SK-N-SH treated with all-trans-retinoic acid at 6 μM for 48 hours (cell line): ENCODE results near the gene STMP1.
A peak's percentile ranks its signal among the peaks of the same experiment; 100 is the strongest.

Source experiments
- ATAC-seq: fragments of 200-7000 bp; cut with Tn5 transposase; 3 replicates; pipeline ENCODE4 v1.9.1; 2020; ENCODE audit warnings: mild to moderate bottlenecking, moderate library complexity
- ARNTL ChIP-seq: fragments of 450-650 bp; formaldehyde crosslinking; IDR thresholded peaks from 2 replicates; pipeline ENCODE4 v1.5.0; 2020; ENCODE audit warnings: low read depth, mild to moderate bottlenecking, moderate library complexity, borderline replicate concordance
- BACH2 ChIP-seq: fragments of 250-450 bp; sonication (Bioruptor Pico); IDR thresholded peaks from 2 replicates; pipeline ENCODE4 v1.9.0; 2021; ENCODE audit warnings: mild to moderate bottlenecking, borderline replicate concordance
- CSDC2 ChIP-seq: fragments of 250-450 bp; sonication (Bioruptor Pico); IDR thresholded peaks from 2 replicates; pipeline ENCODE4 v1.5.0; 2020; ENCODE audit warnings: mild to moderate bottlenecking, moderate library complexity
- ESRRG ChIP-seq: fragments of 250-450 bp; sonication (Bioruptor Pico); IDR thresholded peaks from 2 replicates; pipeline ENCODE4 v1.6.1; 2021; ENCODE audit warnings: mild to moderate bottlenecking
- GLIS3 ChIP-seq: fragments of 250-450 bp; sonication (Bioruptor Pico); IDR thresholded peaks from 2 replicates; pipeline ENCODE4 v1.5.0; 2020; ENCODE audit warnings: mild to moderate bottlenecking, moderate library complexity
- ISL1 ChIP-seq: fragments of 250-450 bp; sonication (Bioruptor Pico); IDR thresholded peaks from 2 replicates; pipeline ENCODE4 v2.1.2; 2022; ENCODE audit warnings: mild to moderate bottlenecking, moderate library complexity
- OSR1 ChIP-seq: fragments of 250-450 bp; sonication (Bioruptor Pico); IDR thresholded peaks from 2 replicates; pipeline ENCODE4 v1.8.0; 2022; ENCODE audit warnings: moderate library complexity, mild to moderate bottlenecking, inconsistent platforms
- PPARA ChIP-seq: fragments of 250-450 bp; sonication (Bioruptor Pico); IDR thresholded peaks from 2 replicates; pipeline ENCODE4 v1.5.0; 2020; ENCODE audit warnings: mild to moderate bottlenecking, borderline replicate concordance
- RARB ChIP-seq: fragments of 250-450 bp; sonication (Bioruptor Pico); IDR thresholded peaks from 2 replicates; pipeline ENCODE4 v1.8.0; 2021; ENCODE audit warnings: mild to moderate bottlenecking, moderate library complexity
- SNAI2 ChIP-seq: fragments of 250-450 bp; sonication (Bioruptor Pico); IDR thresholded peaks from 2 replicates; pipeline ENCODE4 v1.5.0; 2020; ENCODE audit warnings: mild to moderate bottlenecking, moderate library complexity
- TCF4 ChIP-seq: fragments of 250-450 bp; sonication (Bioruptor Pico); IDR thresholded peaks from 2 replicates; pipeline ENCODE4 v1.8.0; 2021; ENCODE audit warnings: mild to moderate bottlenecking, moderate library complexity, borderline replicate concordance
- ZFP3 ChIP-seq: fragments of 250-450 bp; sonication (Bioruptor Pico); IDR thresholded peaks from 2 replicates; pipeline ENCODE4 v1.5.0; 2020; ENCODE audit warnings: mild to moderate bottlenecking, moderate library complexity
- ZFP30 ChIP-seq: fragments of 450-650 bp; formaldehyde crosslinking; IDR thresholded peaks from 2 replicates; pipeline ENCODE4 v1.5.0; 2022; ENCODE audit warnings: mild to moderate bottlenecking, moderate library complexity
- ZNF565 ChIP-seq: fragments of 450-650 bp; formaldehyde crosslinking; conservative IDR thresholded peaks from 2 replicates; pipeline ENCODE4 v1.5.0; 2020; ENCODE audit warnings: low read depth, mild to moderate bottlenecking, moderate library complexity
- ZNF70 ChIP-seq: fragments of 450-650 bp; formaldehyde crosslinking; IDR thresholded peaks from 2 replicates; pipeline ENCODE4 v1.5.0; 2020; ENCODE audit warnings: mild to moderate bottlenecking, moderate library complexity
- TF ChIP-seq, protein P1 (sequence below): fragments of 250-450 bp; sonication (Bioruptor Pico); IDR thresholded peaks from 2 replicates; pipeline ENCODE4 v1.5.1; 2021; ENCODE audit warnings: mild to moderate bottlenecking, moderate library complexity
- TF ChIP-seq, protein P2 (sequence below): fragments of 250-450 bp; sonication (Bioruptor Pico); IDR thresholded peaks from 2 replicates; pipeline ENCODE4 v1.8.0; 2021; ENCODE audit warnings: low read depth, mild to moderate bottlenecking, moderate library complexity, borderline replicate concordance
- TF ChIP-seq, protein P3 (sequence below): fragments of 250-450 bp; sonication (Bioruptor Pico); IDR thresholded peaks from 2 replicates; pipeline ENCODE4 v1.5.0; 2020; ENCODE audit warnings: mild to moderate bottlenecking, moderate library complexity
- TF ChIP-seq, protein P4 (sequence below): fragments of 250-450 bp; sonication (Bioruptor Pico); IDR thresholded peaks from 2 replicates; pipeline ENCODE4 v1.5.1; 2020; ENCODE audit warnings: low read depth, mild to moderate bottlenecking, moderate library complexity

Gene STMP1

DNA sequence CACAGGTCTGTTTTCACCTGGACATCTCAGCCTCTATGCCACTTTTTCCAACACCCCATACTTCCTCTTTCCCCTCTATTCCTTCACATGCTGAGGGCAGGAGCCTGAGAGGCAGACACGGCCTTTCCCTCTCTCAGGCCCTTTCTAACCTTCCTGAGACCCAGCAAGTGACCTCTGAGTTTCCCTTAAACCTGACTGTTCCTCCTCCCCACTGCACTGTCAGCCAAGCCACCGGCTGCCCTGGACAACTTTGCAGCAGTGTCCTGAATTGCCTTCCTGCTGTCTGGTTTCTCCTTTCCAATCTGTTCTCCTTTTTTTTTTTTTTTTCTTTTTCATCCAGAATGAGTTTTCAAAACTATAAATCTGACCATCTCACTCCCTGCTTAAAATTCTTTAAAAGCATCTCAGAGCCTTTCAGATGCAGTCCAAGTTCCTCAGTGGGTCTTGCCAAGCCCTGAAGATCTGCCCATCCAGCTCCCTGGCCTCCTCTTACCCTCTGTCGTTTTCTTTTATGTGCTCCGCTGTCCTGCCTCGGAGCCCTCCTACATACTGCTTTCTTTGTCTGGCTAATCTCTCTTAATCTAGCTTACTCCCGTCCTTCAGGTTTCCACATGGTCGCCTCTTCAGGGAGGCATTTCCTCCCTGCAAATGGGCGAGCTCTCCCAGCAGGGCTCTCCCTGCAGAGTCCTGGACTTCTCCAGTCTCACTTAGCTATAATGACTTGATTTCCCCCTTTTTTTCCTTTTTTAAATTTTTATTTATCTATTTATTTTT, 35.1 kb downstream of the STMP1 start:
- no peak for ATAC-seq
- TF ChIP-seq ESRRG (CRISPR knock-in tag) (no peak), OSR1 (no peak), ISL1 (CRISPR knock-in tag) (no peak), SNAI2 (CRISPR knock-in tag) (no peak), BACH2 (CRISPR knock-in tag) (no peak), GLIS3 (CRISPR knock-in tag) (no peak), PPARA (CRISPR knock-in tag) (no peak), ZNF565 (CRISPR knock-in tag) (no peak)
- TF ChIP-seq, protein P1, sequence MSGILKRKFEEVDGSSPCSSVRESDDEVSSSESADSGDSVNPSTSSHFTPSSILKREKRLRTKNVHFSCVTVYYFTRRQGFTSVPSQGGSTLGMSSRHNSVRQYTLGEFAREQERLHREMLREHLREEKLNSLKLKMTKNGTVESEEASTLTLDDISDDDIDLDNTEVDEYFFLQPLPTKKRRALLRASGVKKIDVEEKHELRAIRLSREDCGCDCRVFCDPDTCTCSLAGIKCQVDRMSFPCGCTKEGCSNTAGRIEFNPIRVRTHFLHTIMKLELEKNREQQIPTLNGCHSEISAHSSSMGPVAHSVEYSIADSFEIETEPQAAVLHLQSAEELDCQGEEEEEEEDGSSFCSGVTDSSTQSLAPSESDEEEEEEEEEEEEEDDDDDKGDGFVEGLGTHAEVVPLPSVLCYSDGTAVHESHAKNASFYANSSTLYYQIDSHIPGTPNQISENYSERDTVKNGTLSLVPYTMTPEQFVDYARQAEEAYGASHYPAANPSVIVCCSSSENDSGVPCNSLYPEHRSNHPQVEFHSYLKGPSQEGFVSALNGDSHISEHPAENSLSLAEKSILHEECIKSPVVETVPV (CRISPR knock-in tag): no peak
- TF ChIP-seq, all 23 proteins: peak for 0

DNA sequence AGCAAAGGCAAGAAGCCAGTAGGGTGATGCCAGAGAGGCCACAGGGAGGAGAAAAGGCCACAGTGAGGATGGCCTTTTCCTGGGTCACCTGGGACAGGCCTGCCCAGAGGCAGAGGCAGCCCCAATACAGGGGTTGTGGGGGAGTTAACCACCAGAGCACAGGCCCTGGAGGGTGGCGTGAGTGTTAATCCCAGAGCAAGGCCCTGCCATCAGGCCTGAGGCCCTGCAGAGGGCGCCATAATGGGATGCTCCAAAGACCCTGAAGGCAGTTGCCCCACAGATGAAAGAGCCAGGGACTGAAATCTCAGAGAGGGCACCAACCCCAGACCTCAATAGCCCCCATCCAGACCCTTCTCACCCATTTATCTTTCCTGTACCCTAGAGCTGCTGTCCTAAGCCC, 41.8 kb downstream of the STMP1 start:
- peak; percentile 62 for ATAC-seq
- no peak for TF ChIP-seq BACH2 (CRISPR knock-in tag)
- TF ChIP-seq TCF4 (CRISPR knock-in tag): no peak
- no peak for TF ChIP-seq CSDC2 (CRISPR knock-in tag)
- TF ChIP-seq, protein P2, sequence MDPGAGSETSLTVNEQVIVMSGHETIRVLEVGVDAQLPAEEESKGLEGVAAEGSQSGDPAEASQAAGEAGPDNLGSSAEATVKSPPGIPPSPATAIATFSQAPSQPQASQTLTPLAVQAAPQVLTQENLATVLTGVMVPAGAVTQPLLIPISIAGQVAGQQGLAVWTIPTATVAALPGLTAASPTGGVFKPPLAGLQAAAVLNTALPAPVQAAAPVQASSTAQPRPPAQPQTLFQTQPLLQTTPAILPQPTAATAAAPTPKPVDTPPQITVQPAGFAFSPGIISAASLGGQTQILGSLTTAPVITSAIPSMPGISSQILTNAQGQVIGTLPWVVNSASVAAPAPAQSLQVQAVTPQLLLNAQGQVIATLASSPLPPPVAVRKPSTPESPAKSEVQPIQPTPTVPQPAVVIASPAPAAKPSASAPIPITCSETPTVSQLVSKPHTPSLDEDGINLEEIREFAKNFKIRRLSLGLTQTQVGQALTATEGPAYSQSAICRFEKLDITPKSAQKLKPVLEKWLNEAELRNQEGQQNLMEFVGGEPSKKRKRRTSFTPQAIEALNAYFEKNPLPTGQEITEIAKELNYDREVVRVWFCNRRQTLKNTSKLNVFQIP (CRISPR knock-in tag): no peak
- no peak for TF ChIP-seq ZFP3 (CRISPR knock-in tag)
- TF ChIP-seq RARB: no peak
- no peak for TF ChIP-seq ISL1 (CRISPR knock-in tag)
- no peak for TF ChIP-seq PPARA (CRISPR knock-in tag)
- no peak for TF ChIP-seq ESRRG (CRISPR knock-in tag)
- TF ChIP-seq ARNTL (CRISPR knock-in tag): no peak
- TF ChIP-seq OSR1: no peak

DNA sequence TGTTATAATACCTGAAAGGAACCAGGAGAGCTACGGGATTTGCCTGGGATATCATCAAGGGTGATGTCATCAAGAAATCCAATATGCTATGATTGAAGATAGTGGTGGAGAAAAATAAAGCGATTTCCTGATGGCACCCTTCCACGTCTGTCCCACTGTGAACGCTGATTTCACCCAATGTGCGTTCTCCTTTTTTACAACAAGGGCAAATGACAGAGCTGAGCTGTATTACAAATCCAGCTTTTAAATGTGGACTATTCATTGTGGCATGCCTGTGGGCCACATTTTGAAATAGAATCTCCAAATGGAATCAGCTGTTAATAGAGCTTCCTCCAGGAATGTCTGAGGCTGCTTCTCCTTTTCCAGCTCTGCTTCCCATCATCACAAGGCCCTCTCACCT, 42.4 kb downstream of the STMP1 start:
- TF ChIP-seq ISL1 (CRISPR knock-in tag): no peak
- TF ChIP-seq TCF4 (CRISPR knock-in tag): no peak
- no peak for TF ChIP-seq ZFP30 (CRISPR knock-in tag)
- ATAC-seq: no peak

DNA sequence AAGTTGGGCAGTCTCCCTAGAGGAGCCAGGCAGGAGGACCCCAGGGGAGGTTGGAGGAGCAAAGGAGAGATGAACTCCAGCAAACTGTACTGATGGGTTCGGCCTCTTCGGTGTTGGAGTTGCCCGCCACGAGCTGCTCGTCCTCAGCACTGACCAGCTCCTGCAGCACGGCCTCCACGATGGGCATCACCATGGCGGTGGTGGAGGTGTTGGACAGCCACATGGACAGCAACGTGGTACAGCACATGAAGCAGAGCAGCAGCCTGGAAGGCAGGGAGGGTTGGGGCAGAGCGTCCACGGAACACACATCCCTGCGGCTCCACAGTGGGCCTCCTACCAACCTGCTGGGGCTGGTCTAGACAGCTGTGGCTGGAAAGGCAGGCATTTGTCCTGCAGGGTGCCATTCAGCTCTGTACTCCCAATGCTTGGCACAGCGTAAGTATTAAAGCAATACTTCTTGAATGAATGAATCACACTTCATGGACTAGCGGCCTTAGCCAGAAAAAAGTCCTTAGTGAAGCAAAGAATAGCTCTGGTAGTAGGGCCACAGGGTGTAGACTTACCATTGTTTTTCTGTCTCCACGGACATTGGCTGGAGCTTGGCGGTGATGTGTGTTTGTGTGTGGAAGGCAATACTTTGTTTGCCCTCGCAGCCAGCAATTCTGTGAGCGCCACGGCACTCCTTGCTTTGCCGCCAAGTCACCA, 43.9 kb downstream of the STMP1 start:
- TF ChIP-seq, protein P3, sequence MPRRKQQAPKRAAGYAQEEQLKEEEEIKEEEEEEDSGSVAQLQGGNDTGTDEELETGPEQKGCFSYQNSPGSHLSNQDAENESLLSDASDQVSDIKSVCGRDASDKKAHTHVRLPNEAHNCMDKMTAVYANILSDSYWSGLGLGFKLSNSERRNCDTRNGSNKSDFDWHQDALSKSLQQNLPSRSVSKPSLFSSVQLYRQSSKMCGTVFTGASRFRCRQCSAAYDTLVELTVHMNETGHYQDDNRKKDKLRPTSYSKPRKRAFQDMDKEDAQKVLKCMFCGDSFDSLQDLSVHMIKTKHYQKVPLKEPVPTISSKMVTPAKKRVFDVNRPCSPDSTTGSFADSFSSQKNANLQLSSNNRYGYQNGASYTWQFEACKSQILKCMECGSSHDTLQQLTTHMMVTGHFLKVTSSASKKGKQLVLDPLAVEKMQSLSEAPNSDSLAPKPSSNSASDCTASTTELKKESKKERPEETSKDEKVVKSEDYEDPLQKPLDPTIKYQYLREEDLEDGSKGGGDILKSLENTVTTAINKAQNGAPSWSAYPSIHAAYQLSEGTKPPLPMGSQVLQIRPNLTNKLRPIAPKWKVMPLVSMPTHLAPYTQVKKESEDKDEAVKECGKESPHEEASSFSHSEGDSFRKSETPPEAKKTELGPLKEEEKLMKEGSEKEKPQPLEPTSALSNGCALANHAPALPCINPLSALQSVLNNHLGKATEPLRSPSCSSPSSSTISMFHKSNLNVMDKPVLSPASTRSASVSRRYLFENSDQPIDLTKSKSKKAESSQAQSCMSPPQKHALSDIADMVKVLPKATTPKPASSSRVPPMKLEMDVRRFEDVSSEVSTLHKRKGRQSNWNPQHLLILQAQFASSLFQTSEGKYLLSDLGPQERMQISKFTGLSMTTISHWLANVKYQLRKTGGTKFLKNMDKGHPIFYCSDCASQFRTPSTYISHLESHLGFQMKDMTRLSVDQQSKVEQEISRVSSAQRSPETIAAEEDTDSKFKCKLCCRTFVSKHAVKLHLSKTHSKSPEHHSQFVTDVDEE (CRISPR knock-in tag): no peak
- TF ChIP-seq RARB: no peak
- TF ChIP-seq, all 23 proteins: peak for 0
- ATAC-seq: no peak

DNA sequence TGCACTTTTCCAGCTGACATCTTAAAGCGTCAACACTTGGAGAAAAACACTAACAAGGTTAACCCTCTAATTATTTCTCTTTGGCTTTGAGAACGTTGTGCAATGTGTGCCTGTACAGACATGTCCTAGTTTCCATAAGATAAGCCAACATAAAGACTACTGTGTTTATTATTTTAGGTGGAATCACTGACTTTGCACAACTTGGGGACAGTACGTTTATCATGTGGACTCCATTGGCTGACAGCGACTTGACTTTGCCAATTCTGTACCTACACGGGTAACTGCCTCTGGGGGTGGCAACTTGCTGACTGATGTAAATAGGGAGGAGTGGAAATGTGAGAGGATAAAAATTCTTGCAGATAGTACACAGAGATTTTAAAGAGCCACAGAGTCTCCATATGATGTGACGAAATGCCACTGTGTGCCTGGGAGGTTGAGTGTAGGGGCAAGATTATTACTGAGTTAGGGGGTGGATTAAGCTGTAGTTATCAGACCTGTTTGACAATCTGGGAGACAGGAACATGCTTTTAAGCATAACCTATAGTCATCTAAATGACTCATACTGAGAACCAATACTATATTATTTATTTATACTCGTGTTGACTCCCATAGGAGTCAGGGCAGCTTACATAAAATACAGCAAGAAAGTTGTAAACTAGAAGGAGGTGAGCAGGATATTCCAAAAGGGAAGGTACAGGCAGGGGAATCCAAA, 44.7 kb downstream of the STMP1 start:
- ATAC-seq: no peak
- TF ChIP-seq PPARA (CRISPR knock-in tag) (no peak), RARB (no peak), ARNTL (CRISPR knock-in tag) (no peak), GLIS3 (CRISPR knock-in tag) (no peak), TCF4 (CRISPR knock-in tag) (no peak), CSDC2 (CRISPR knock-in tag) (no peak), ZFP3 (CRISPR knock-in tag) (no peak), ZNF70 (CRISPR knock-in tag) (no peak)
- TF ChIP-seq, protein P3 (CRISPR knock-in tag): no peak
- TF ChIP-seq, protein P4, sequence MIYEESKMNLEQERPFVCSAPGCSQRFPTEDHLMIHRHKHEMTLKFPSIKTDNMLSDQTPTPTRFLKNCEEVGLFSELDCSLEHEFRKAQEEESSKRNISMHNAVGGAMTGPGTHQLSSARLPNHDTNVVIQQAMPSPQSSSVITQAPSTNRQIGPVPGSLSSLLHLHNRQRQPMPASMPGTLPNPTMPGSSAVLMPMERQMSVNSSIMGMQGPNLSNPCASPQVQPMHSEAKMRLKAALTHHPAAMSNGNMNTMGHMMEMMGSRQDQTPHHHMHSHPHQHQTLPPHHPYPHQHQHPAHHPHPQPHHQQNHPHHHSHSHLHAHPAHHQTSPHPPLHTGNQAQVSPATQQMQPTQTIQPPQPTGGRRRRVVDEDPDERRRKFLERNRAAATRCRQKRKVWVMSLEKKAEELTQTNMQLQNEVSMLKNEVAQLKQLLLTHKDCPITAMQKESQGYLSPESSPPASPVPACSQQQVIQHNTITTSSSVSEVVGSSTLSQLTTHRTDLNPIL (CRISPR knock-in tag): no peak
